GM12878 (cell line): ENCODE results near the gene MTRFR.

Experiments
- ATF3 ChIP-seq: IDR thresholded peaks from 2 replicates; pipeline ENCODE4 v1.6.1; 2011; ENCODE audit warnings: low read depth, mild to moderate bottlenecking, low read length, moderate library complexity, borderline replicate concordance; ENCODE audit errors: extremely low read depth
- CEBPB ChIP-seq, 2 experiments: fragments of 150-350 bp in 1 of 2; IDR thresholded peaks; 2 replicates each; pipeline ENCODE4 v1.6.1; 2012 to 2014; ENCODE audit warnings: low read depth in 2 of 2, low read length in 2 of 2, borderline replicate concordance in 1 of 2, inconsistent platforms in 1 of 2
- HDAC6 ChIP-seq: fragments of 200-600 bp; sonication (generic); IDR thresholded peaks from one replicate; pipeline ENCODE4 v1.8.0; 2017; ENCODE audit warnings: antibody characterized with exemption; ENCODE audit not compliant: unreplicated experiment
- HDGF ChIP-seq: fragments of 450-650 bp; IDR thresholded peaks from 2 replicates; pipeline ENCODE4 v1.6.1; 2016; ENCODE audit warnings: antibody characterized with exemption
- NFYB ChIP-seq: IDR thresholded peaks from 2 replicates; pipeline ENCODE4 v1.6.1; 2011; ENCODE audit warnings: low read depth, mild to moderate bottlenecking, low read length, improper control_type of control experiment, moderate library complexity; ENCODE audit not compliant: insufficient read depth
- POLR2A ChIP-seq: IDR thresholded peaks from 2 replicates; pipeline ENCODE4 v1.6.1; 2011; ENCODE audit warnings: low read depth, mild to moderate bottlenecking, low read length
- RELA ChIP-seq: fragments of 450-650 bp; IDR thresholded peaks from 2 replicates; pipeline ENCODE4 v1.8.0; 2014; ENCODE audit warnings: borderline replicate concordance; ENCODE audit not compliant: partially characterized antibody
- SP1 ChIP-seq: IDR thresholded peaks from one replicate; pipeline ENCODE4 v1.6.1; 2011; ENCODE audit warnings: low read depth, low read length
- USF1 ChIP-seq: IDR thresholded peaks from 2 replicates; pipeline ENCODE4 v1.6.1; 2011; ENCODE audit warnings: borderline replicate concordance, low read depth, mild to moderate bottlenecking, moderate library complexity, mixed read lengths, low read length; ENCODE audit not compliant: insufficient read depth; ENCODE audit errors: extremely low read length
- YY1 ChIP-seq: IDR thresholded peaks from 2 replicates; pipeline ENCODE4 v1.6.1; 2011; ENCODE audit warnings: low read depth, mild to moderate bottlenecking, low read length
- TF ChIP-seq, protein P1 (sequence below), 3 experiments: IDR thresholded peaks in 2 of 3; conservative IDR thresholded peaks in 1 of 3; 2 replicates each; pipeline ENCODE4 v1.5.1; 2011; ENCODE audit warnings: low read depth in 3 of 3, low read length in 3 of 3, mild to moderate bottlenecking in 3 of 3, control low read depth in 2 of 3, moderate library complexity in 2 of 3, inconsistent platforms in 1 of 3, mixed read lengths in 1 of 3; ENCODE audit not compliant: control insufficient read depth in 2 of 3, insufficient read depth in 1 of 3; ENCODE audit errors: extremely low read depth in 1 of 3
- TF ChIP-seq, protein P2 (sequence below): fragments of 450-650 bp; IDR thresholded peaks from 2 replicates; pipeline ENCODE4 v1.6.1; 2017; ENCODE audit warnings: antibody characterized with exemption, mild to moderate bottlenecking, moderate library complexity

GRCh38 chr12:123237646-123238329 lies 4.6 kb downstream of the MTRFR start:
- TF ChIP-seq SP1: no peak
- TF ChIP-seq CEBPB (IDR thresholded peaks at IDR 0.05; ENCODE audit: borderline replicate concordance in 1 of 2, low read depth in 2 of 2, low read length in 2 of 2): no peak
- TF ChIP-seq, protein P1, sequence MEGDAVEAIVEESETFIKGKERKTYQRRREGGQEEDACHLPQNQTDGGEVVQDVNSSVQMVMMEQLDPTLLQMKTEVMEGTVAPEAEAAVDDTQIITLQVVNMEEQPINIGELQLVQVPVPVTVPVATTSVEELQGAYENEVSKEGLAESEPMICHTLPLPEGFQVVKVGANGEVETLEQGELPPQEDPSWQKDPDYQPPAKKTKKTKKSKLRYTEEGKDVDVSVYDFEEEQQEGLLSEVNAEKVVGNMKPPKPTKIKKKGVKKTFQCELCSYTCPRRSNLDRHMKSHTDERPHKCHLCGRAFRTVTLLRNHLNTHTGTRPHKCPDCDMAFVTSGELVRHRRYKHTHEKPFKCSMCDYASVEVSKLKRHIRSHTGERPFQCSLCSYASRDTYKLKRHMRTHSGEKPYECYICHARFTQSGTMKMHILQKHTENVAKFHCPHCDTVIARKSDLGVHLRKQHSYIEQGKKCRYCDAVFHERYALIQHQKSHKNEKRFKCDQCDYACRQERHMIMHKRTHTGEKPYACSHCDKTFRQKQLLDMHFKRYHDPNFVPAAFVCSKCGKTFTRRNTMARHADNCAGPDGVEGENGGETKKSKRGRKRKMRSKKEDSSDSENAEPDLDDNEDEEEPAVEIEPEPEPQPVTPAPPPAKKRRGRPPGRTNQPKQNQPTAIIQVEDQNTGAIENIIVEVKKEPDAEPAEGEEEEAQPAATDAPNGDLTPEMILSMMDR (IDR thresholded peaks at IDR 0.05 in 2 of 3, conservative IDR thresholded peaks at IDR 0.05 in 1 of 3; ENCODE audit: control insufficient read depth in 2 of 3, extremely low read depth in 1 of 3, insufficient read depth in 1 of 3, low read depth in 3 of 3, low read length in 3 of 3): peak; percentile 63 to 71 (median 68); a peak in 5 of 6 replicates
- TF ChIP-seq ATF3: no peak
- TF ChIP-seq, protein P2, sequence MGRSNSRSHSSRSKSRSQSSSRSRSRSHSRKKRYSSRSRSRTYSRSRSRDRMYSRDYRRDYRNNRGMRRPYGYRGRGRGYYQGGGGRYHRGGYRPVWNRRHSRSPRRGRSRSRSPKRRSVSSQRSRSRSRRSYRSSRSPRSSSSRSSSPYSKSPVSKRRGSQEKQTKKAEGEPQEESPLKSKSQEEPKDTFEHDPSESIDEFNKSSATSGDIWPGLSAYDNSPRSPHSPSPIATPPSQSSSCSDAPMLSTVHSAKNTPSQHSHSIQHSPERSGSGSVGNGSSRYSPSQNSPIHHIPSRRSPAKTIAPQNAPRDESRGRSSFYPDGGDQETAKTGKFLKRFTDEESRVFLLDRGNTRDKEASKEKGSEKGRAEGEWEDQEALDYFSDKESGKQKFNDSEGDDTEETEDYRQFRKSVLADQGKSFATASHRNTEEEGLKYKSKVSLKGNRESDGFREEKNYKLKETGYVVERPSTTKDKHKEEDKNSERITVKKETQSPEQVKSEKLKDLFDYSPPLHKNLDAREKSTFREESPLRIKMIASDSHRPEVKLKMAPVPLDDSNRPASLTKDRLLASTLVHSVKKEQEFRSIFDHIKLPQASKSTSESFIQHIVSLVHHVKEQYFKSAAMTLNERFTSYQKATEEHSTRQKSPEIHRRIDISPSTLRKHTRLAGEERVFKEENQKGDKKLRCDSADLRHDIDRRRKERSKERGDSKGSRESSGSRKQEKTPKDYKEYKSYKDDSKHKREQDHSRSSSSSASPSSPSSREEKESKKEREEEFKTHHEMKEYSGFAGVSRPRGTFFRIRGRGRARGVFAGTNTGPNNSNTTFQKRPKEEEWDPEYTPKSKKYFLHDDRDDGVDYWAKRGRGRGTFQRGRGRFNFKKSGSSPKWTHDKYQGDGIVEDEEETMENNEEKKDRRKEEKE: no peak
- no peak for TF ChIP-seq POLR2A
- no peak for TF ChIP-seq NFYB
- TF ChIP-seq YY1: 0 out of 2 replicates have a peak, but pooled peaks have one; percentile 27
- TF ChIP-seq USF1: no peak
- TF ChIP-seq RELA: no peak
- TF ChIP-seq HDGF: no peak
- TF ChIP-seq HDAC6: no peak
